GM18508 (cell line): ENCODE results near the gene AMOT.

Experiments used
- ATAC-seq: cut with Tn5 transposase; IDR thresholded peaks from one replicate; pipeline ENCODE4 v1.9.1; 2021; ENCODE audit warnings: moderate number of reproducible peaks; ENCODE audit not compliant: insufficient read depth, unreplicated experiment

The AMOT gene

DNA sequence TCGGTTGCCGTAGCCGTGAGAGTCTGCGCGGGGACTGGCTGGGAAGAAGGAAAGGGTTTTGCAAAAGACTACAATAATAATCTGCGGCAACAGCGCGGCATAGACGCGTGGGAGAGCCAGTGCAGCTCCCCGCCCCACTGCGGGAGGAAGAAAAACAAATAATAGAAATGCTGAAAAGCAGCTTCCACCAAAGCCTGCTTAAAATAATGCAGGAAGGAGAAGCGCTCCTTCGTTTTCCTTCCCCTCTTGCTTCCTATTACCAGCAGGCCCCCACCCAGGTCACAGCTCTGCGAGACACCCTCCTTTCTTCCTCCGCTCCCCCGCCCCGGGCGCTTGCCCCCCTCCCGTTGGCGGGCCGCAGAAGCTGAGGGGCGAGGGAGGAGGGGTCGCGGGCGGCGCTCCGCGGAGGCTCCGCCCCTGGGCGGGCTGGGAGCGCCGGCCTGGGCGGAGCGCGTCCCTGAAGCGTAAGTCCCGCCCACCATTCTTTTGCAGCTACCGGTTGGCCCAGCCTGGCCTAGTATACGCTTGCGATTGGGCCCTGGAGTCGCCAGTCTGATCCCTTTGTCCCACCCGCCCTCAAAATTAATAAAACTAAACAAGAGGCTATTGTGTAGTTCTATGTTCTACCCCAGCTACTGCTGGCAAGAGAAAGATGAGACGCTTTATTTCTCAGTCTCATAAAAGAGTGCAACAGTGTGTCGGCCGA is 636 bp upstream of the AMOT start:
- peak; percentile 79 for ATAC-seq

DNA sequence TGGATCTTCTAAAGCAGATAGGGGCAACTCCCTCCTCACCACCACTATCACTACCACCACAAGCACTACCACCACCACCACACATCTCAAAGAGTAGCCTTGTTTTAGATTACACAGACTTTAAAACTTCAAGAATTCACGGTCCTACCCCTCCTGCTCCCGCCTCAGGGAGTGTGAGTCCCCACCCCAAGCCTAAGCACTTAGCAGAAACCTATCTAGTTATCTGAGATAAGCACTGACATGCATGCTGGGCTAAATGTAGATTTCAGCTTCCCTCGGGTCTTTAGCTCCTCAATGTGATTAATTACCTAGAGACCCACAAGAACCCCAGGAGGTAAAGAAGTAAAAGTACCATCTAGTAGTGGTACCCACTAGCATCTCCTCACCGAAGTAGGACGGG is 775 bp downstream of the AMOT start:
- no peak for ATAC-seq

DNA sequence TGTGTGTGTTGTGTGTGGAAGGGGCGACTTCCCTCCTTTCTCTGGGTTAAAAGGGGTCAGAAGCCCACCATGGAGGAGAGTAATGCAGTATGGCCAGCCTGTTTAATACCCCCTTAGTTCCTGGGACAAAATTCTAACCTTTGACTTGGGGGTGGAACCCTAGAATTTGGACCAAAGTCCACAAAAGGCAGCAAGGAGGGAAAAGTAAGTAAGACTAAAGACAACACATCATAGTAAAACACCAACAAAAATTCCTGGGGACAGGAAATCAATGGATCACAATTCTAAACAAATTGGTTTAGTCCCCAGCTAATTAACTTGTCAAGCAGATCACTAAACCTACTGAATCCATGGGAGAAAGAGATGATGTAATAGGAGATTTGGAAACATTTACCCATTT is 3.1 kb downstream of the AMOT start:
- no peak for ATAC-seq

DNA sequence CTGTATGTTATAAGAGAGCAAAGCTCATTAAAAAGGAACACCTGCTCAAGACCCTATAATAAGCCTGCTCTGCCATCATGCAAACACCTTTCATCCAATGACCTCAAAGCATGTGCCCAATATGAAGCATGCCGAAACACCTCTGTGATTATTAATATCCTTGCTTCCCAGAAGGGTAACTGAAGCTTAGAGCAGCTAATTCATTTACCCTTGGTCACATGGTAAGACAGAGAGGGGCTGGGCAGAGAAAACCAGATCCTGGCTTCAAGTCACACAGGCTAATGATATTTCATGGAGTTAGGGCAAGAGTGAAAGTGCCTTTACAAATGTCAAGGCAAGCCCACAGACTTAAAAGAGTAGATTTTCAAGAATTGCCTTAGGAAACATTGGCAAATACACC is 5.6 kb downstream of the AMOT start:
- ATAC-seq: no peak

DNA sequence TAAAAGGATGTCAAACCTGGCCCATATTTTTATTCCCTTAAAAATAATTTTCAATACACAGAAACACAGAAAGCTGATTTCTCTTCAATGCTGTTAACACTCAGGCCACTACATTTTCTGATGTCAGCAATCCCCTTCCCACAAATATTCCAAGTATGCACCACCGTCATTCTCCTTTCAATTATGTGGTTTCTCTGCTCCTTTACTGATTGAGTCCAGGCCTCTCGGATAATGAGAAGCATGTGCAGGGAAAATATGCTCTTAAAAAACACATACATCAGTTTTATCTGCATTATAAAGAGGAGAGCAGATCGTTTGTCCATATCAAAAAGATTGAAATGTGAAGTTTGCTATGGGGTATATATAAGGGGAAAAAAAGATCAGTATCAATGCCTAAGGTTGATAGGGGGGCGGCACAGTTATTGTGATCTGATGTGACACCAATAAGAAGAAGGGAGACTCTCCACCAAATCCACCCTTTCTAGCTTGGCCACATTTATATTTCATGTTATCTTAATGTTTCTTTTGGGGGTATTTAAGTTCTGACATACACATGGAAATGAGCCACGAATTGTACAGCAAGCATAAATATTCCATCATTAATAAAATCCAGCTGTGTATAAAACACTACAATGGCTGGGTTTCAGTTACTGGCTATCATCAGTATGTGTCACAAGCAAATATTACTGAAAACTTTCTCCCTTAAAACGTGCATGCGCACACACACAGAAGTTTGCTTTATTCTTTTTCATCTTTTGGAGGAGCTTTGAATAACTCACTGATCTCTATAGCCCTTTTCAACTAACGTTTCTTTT is 6.4 kb downstream of the AMOT start:
- ATAC-seq: no peak

DNA sequence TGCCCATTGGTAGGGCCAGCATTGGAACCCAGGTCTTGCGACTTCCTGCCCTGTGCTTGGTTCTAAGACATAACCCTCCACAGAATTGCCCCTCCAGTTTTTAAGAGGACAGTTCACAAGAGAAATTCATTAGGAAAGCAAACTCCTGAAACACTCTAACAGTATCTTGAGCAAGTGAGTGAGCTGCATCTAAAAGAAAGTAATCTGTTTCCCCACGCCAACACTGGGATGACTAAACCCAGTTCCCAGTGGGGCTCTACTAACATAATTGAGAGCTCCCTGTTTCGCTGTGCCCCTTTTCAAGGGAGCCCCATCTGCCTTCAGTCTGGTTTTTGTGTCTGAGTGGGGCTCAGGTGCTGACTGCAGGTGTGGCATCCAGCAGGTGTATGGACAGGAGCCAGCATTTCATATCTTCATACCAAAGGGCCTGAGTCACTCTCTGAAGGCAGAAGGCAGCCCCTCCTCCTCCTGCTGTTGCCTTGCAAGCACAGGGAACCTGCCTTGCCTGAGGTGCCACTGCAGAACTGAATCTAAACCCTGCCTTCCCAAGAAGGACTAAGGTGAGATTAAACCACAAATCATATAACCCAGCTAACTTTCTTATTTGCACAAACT is 8.0 kb downstream of the AMOT start:
- ATAC-seq: no peak

DNA sequence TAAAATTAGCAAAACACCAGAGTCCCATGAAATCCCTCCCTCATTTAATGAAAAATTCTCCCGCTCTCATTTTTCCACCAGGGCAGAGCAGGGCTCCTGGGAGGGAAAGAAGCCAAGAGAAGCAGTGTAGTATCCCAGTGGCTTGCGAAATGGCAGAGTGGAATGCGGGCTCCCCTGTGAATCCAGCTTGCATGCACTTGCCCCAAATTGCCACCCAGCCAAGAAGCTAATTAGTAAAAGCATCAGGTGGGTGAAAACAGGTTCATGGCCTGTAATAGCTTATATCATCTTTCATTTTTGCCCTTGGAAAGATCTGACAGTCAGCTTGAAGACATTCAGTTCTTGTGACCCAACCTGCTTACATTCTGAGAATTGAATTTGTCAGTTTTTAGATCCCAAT is 10.1 kb downstream of the AMOT start:
- ATAC-seq: no peak

DNA sequence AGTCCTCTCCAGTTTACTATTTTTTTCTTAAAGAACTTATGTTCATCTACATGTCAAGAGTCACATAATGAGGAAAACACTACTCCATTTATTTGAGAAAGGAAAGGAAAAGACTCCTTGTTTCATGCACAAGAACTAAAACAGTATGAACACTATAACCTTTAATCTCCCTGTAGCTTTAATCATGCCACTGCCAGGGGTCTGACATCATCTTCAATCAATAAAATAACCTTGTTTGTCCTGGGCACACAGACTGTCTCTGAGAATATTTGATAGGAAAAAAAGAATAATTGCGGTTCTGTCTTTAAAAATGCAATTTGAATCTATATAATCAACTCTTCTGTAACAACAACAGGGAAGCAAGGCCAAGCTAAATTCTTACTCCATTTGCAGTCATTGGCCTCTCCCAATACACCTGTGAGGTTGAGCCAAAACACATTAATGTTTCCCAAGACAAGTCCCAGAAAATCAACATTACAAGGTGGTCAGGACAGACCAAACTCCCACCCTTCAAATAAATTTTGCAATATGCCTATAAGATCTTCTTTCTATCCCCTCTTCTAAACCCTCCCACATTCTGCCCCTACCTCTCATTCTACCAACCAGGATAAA is 13.2 kb downstream of the AMOT start:
- no peak for ATAC-seq

DNA sequence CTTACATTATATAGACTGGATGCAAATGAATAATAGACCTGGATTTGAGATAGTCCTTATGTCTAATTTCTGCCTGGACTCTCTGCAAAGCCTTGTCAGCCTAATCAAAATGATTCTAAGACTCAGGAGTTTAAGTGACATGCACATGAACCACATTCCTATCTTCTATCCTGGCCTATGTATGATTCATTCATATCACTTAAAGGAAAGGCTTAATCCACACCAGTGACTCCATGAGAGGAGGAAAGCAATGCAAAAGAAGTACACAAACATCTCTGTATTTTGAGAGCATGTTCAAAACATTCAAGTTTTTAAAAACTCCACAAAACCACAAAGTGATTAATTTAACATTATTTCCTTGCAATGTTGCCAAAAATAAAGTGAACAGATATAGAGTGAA is 14.6 kb downstream of the AMOT start:
- ATAC-seq: no peak

DNA sequence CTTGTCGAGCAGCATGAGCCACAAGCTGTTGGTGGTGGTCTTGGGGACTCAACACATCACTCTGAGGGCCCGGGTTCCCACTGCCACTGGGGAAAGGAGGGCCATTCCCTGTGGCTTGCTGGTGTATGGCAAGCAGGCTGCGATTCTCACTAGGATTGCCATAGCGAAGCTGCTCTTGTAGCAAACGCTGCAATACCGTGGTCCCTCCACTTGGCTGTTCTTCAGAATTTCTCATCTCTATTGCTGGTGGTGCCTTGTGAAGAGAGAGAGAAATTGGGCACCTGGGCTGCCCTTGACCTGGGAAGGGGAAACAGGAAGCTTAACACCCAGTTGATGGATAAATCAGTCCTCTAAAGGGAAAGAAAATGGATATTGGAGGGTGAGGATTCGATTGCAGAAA is 17.7 kb downstream of the AMOT start:
- ATAC-seq: no peak

DNA sequence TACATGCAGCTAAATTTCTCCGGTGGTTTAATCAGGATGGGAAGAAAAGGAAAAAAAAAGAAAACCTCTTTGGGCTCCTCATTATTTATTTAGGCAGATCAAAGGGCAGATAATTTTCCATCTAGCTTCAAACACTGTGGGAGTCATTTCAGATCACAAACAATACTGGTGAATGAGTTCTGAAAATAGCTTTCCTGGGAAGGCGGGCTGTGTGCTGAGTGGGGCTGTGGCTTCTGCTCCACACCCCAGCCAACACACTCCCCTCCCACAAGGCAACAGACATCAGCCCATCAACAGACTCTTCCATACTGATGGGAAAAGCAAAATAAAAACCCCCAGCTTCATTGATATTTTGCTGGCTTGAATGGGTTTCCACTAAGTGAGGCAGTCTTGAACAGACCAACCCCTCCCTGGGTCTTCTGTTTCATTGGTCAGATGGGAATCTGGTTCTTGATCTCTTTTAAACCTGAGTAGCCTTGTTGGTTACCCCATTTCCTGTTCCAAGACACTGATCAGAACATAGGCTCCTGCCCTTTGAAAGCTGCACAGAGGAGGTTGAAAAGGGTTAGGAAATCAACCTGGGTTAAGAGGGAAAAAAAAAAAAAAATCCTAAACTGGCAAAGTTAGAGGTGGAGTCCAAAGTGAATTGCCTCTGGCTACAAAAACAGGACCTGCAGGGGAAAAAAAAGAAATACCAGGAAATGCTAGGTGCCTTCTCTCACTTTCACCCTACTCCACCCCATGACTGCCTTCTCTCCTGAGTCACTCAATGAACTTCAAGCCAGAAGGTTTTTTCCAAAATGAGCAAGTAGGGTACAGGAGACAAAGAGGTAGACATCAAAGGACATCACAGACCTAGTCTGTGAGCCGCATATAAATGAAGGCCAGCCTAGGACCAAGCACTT is 20.0 kb downstream of the AMOT start:
- ATAC-seq: no peak

DNA sequence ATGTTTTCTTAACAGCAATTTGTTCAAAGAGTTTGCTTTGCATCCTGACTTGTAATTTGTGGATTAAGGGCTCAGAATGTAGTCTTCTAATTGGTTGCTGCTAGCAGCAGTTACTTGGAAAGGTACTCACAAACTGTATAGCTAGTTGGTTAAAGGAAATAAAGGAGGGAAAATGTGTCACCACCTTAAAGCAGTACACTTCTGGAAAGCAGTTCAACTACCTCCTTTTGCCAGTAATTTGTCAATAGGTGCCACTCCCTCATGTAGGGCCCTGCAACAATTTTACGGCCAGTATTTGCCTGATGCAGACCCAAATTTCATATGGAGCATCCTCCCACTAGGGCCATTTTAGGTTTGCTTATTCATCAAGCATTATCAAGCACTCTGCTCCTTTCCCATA is 20.8 kb downstream of the AMOT start:
- no peak for ATAC-seq

DNA sequence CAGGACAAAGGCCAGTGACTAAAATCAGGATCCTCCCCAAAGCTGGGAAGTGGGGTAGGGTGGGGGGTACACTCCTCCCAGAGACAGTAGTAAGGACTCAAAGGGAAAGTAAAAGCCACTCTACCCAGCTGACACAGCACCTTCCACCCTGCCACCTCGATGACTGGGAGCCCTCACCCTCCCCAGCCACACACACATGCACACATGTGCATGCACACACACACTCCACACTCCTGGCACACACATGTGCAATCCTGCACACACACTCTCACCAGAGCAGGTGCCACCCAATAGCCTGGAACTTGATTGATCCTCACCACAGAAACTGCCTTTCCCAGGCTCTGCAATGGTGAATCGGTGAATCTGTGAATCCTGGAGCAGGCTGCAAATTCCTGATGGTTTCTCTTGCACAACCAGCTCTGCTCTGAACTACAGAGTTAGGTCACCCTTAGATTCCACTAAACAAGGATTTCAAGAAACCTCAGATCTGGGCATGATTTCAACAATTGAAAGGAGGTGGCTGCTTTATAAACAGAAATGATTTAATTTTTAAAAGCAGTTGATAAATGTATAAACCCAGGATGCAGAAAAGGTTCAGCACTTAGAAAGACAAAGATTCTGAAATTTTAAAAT is 21.5 kb downstream of the AMOT start:
- no peak for ATAC-seq

DNA sequence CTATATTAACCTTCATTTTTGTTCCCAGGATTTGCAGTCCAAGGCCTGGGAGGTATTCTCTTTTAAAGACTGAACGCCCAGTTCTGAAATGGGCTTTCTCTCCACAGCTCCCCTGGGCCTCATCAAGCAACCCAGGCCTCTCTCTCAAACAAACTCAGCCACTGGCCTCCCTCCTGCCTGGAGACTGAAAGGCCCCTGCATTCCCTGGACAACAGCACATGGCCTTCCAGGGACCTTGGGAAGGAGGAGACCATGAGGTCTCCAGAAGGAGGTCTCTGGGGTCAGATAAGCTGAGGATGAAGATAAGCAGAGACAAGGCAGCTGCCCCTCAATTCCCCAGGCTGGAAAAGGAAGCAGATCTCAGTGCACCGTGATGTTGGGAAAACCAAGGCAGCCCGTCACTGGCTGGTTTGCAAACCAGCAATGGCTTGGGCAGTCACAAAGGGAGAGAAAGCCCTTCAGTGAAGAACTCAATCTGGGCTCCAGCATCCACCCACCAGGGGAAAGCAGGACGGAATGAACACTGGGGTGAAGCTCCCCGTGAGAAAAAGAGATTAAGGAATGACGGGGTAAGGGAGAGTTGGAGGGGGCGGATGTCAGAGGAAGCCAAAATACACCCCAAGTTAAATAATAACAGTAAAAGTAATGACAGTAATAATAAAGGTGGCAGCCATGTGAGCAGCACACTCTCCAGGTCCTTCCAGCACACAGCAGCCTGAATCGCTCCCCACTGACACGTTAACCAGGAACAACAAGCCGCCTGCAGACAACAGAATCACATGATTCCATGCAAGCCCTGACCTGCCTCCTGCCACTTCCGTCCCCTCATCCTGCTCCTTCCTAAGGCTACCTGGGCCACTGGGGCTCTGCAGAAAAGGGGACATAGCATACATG is 22.3 kb downstream of the AMOT start:
- ATAC-seq: no peak

DNA sequence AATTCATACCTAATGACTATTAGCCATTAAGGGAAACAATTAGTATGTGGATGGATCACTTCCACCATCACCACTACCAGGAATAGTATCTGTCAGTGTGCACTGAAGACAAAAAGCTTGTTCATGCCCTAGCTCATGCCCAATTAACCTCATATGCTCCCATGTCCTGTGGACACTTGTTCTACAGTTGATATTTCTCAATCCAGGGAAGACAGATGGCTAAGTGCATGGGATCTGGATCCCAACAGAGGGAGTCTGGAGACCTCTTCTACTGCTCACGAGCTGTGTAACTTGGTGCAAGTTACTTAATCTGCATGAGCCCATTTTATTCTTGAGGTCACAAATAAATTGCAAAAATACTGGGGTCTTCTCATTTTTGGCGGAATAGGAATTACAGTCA is 23.7 kb downstream of the AMOT start:
- no peak for ATAC-seq

DNA sequence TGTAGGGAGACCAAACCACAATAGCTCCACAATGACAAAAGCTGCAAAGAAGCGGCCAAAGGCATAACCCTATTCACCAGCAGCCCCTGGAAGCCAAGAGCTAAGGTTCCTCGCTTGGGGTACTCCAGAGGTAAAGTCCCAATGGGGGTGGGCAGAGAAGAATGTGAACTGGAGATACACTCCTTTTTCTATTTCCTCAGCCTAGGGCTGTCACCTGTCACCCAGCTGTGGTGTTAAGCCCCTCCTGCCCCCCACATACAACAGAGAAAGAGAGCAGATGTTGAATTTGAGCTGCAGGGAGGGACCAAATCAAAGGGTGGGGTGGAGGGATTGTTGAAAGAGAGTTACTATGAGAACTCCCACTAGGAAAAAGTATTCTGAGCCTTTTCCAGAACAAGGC is 26.1 kb downstream of the AMOT start:
- no peak for ATAC-seq

DNA sequence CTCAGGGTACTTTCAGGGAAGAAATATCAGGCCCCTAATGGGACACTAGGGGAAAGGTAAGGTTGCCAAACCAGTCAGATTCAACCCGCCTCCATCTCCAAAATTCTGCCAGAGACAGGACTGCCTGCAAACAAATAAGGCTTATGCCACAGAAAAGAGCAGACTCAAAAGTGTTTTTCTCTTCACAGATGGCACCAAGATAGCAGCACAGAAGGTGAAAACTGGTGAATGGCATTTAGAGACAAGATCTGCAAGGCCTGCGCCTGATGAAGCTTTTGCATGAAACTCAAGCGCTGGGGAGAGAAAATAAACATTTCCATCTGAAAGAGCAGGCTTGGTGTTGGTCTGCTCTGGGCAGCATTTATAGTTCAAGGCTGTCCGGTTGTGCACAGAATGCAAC is 27.9 kb downstream of the AMOT start:
- no peak for ATAC-seq

DNA sequence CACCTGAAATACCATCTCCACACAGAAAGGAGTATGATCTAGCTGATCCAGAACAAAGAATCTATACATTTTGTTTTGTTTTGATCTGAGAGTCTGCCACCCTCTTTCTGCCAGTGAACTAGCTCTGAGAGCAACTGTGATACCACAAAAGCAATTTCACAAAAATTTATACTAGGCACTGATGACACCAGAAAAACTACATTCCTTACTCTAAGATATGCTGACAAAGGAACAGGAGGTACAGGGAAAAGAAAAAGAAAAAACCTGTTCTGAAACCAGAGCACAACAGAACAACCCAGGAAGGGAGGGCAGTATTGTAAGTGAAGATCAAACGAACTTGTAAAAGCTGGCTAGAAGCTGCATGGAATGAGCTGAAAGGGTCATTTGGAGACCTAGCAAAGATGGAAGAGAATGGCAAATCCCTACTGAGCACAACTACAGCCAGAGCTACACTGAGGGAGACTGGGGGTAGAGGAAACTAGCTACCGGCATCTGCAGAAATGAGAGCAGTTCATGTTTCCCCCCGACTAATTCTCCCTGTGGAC is 31.9 kb downstream of the AMOT start:
- ATAC-seq: no peak
